Stimulated activated CD4-positive, alpha-beta T cell treated with anti-CD3 and anti-CD28 coated beads, TNF-alpha, amount 100 ng/mL, for 48 hours (primary cell): Measurements from ENCODE around the gene HMMR.

Experiments used
- DNase-seq, 3 donors: peaks; one replicate each; pipeline ENCODE4 v3.0.0-alpha.2; 2020; ENCODE audit warnings: low read depth in 3 of 3

HMMR gene

DNA sequence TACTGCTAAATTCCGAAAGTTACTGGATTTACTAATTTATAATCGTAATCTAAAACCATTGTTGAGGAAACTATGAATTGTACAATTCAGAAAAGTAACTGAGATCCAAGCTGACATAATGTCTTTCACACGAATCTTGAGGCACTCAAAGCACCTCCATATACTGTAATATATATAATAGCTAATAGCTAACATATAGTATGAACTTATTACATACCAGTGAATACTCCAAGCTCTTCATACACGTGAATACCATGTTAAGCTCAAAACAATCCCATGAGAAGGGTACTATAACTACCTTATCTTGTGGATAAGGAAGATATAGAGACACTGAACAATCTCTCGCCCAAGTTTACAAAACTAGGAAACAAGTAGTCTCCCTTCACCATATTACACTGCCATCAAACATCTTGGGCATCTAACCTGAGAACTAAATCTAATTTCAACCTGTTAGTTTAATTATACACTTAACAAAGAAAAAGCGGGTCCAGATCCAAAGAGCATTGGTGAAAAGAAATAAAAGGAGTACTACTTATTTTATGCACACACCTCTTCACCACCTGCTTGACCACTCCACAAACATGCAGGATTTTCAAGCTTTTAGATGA lies 1.6 kb upstream of the HMMR start:
- DNase-seq, result no peak

DNA sequence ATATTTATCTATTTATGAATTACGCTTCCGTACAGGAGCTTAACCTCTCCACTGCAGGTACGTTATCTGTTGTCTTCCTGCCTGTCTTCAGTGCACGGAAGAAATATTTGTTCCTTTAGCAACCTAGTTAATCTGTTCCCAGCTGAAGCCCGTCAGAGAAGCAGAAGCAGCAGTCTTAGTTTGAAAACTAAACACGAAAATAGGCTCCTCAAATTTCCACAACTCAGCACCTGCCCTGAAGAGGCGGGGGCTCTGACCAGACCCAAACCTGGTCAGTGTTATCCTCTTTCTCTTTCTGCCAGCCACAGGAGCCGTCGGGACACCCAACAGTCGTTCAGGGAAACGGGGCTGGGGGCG lies 992 bp upstream of the HMMR start:
- DNase-seq, result no peak

DNA sequence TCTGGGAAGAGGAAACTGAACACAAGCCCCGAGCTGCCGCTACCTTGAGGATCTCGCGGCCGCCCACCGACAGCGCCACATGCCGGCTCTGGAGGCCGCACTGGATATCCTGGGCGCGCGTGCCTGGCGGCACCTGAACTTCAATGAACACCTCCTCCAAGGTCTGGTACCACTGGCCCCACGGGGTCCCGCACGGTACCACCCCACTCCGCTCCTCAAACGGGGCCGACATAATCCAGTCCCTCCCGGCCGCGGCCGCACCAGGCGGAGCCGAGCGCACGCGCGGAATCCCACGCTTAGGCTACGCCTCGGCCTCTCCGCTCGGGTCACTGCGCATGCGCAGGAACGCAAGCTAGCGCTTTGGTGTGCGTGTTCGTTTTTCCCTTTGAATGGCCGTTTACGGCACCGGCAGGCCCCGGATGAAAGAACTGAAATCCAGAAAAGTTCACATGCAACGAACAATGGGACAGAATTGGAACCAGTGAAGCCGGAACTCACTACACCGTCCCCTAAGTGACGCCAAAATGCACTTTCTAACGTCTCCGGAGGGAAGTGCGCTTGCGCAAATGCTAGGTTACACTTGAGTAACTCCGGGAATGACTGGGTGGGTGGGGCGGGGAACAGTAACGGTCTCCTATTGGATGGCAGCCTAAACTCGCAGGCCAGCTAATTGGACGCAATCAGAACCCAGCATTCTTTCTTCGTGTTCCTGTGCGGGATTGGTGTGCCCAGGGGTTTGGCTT lies 442 bp upstream of the HMMR start, which contains the start of gene NUDCD2:
Gene NUDCD2, minus strand, starts transcription at position 284 of the 743 bp plus-strand sequence. Its CDS starts 52 bp downstream, at position 232.
- peak; percentile 85 to 91 (median 91) for DNase-seq

DNA sequence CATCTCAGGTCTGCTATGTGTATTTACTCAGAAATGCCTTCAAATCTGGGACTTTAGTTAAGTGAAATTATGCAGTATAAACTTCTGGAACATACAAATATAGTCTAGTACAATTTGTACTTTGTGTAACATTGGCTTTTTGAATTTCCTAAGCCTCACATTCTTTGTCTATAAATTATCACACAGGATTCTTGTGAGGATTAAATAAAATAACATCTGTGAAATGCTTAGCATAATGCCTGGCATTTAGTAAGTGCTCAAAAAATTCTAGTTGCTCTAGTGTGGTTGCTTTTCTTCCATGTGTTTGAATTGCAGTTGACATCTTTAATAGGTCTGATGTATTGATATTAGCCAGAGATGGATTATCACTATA lies 2.6 kb downstream of the HMMR start:
- no peak for DNase-seq

DNA sequence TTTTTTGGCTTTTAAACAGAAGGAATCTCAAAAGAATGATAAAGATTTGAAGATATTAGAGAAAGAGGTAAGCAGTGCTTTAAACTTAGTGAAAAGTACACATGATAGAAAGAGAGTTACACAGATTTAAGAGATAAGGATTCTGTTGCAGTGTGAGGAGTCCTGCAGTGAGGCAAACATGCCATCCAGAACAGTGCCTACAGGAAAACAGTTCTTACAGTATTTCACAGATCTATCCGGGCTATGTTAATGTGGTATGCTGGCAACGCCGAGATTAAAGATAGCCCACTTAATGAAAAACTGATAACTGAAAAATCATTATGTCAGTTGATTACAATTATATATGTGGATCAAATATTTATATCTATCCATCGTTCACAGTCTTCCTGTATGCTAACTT lies 7.2 kb downstream of the HMMR start:
- DNase-seq, result no peak

DNA sequence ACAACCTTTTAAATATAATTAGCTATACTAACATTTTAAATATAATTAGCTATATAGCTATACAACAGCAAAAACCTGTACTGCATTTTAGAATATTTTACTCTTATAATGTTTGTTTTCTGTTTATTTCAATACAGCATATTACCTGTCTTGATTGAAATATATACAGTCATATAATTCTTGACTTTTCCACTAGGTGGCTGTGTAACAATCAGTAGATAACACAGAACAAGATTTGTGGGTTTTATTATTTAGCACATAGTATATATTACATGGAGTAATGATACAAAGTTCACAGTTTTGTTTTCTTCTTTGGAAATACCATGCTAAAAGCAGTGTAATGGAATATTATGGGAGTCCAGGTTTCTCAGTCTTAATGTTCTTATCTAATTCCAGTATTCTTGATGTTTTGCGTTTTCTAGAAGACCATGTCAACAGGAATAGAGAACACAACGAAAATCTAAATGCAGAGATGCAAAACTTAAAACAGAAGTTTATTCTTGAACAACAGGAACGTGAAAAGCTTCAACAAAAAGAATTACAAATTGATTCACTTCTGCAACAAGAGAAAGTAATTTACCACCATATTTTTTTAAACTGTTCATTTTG lies 13.3 kb downstream of the HMMR start:
- DNase-seq, result no peak

DNA sequence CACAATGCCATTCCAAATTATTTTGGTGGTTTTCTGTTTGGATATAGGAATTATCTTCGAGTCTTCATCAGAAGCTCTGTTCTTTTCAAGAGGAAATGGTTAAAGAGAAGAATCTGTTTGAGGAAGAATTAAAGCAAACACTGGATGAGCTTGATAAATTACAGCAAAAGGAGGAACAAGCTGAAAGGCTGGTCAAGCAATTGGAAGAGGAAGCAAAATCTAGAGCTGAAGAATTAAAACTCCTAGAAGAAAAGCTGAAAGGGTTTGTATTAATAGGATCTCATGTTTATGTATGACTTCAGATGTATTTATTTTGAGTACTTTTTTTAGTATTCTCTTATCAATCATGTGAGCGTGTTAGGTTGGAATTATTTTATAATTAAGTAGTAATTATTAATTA lies 15.0 kb downstream of the HMMR start:
- no peak for DNase-seq

DNA sequence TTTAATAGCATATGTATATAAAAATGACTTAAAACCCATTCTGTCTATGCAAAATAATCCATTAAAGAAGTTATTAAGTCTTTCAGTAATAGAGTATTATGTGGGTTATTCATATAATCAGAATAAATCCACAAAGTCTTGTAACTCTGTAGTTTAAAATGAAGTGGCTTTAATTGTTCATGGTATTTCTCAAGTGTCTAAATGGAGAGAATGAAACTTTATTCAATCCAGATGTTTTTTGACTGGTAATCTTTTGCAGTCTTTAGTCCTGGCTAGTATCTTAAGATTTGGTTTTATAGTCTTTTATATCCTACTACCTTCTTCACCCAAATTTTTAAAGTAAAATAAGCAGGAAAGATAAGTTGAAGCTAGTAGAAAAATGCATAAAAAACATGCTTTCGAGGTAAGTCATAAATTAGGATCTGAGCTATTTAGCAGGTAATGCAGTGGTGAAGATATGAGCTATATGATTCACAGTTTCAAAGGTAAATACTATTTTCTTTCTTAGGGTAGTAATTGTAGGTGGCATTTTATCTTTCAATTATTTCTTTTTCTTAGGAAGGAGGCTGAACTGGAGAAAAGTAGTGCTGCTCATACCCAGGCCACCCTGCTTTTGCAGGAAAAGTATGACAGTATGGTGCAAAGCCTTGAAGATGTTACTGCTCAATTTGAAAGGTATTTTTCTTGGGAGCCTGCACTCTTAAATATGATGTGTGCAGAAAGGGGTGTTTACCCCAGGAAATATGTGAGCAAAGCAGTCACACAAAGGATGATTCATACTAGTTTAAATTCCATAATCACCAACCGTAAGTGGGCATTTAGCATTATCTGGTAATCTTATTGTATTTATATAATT lies 17.9 kb downstream of the HMMR start:
- no peak for DNase-seq

DNA sequence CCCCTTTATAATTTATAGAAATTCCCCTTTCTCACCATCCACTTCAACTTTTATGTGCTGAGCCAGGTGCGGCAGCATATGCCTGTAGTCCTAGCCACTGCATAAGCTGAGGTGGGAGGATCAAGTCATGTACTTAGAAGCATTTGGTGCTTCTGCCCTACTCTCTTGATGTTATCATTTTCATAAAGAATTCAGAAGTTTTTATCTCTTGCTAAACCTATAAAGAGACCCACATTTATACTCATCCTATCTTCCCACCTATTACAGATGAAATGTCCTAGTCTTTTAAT lies 18.5 kb downstream of the HMMR start:
- DNase-seq, result no peak

DNA sequence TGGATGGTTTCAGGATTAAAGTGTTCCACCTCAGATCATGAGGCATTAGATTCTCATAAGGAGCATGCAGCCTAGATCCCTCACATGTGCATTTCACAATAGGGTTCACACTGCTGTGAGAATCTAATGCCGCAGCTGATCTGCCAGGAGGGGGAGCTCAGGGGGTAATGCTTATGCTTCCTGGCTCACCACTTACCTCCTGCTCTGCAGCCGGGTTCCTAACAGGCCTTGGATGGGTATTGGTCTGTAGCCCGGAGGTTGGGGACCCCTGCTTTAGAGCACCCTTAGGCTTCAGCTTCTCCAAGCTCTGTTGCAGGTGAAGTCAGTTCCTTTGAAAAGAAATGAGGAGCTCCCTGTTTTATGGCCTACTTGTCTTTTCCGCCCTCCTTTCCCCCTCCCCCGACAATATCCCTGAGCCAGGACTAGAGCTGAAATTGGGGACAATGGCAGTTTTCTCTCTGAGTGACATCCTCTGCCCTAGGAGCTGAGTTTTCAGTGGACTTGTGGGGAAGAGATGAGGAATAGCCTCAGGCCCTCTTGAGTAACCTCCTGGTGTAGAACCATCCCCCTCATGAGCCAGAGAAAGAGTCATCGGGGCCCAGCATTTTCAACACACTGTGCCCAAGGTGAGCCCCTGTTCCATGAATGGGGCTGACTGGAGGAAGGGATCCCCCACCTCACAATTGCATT lies 28.8 kb downstream of the HMMR start:
- DNase-seq, result no peak

DNA sequence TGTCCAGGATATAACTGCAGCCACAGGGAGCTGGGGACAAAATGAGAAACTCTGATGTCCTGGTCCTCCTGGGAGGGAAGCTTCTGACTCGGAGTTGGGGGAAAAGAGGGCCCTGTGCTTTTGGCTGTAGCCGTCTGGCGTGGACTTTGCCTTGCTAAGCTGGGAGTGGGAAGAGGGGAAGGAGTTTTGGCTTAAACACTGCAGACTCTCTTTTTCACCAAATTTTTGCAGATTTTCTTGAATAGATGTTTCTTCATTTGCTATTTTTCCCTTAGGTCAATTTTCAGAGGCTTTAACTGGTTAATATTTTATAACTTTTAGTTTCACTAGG lies 29.3 kb downstream of the HMMR start:
- DNase-seq, result no peak

DNA sequence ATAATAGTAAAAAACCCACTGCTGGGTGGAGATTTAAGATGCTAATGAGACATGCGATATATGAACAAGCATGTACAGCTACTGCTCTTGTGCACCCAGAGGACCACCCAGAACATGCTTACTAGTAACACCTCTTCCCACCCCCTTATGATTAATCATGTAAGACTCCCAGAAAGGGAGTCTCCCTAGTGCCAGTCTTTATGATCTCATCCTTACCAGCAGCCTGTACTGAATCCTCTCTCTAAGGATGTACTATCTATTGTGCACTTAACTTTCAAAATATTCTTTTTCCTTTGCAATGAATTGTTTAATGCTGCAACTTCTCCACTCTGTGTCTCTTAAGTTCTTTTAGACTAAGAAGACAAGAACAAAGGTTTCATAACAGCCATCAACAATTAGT lies 35.9 kb downstream of the HMMR start:
- DNase-seq, result no peak

DNA sequence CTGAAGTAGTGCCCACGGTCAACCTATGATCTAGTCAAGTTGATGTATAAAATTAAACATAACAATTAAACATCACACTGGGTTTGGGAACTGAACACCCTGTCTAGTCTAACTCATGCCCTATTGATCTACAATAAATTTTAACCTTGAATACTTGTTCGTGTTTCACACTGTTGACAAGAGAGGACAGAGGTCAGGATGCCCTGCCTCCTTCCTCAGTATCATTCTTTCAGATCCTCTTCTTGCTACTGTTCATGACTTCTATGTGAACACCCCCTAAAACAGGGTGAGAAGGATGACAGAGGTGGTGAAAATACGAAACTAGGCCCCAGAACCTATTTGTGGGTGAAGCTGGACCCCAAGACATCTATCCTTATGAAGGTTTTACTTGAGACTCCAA lies 36.9 kb downstream of the HMMR start:
- no peak for DNase-seq

DNA sequence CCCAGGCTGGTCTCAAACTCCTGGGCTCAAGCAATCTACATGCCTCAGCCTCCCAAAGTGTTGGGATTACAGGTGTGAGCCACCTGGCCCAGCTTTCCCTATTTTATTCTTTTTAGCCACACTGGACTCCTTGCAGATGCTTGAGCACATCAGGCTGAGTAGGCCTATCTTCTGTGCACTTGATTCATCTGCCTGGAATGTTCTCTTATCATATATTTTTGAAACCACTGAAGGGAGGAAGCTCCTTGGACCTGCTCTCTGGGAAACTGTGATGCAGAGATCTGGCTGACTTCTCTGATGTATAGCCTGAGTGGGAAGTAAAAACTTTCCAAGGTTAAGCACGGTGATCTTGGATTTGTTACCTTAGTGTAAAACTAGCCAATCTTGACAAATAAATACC lies 38.5 kb downstream of the HMMR start:
- DNase-seq, result no peak

DNA sequence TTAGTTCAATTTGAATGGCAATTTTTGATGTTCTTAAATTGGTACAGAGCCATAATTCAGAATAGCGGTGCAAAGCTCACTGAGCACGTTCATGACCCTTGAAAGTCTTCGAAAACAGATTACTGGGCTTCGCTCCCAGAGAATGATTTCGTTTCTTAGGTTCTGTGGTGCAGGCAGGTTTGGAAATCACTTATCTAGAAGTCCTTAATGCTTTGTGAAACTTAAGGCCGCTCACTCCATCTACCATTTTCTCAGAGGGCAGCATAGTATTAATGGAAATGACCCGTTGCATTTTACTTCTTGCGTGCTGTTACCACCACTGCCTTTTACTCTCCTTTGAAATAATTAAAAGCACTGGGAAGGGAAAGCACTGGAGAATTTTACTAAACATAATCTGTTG lies 42.1 kb downstream of the HMMR start:
- no peak for DNase-seq

DNA sequence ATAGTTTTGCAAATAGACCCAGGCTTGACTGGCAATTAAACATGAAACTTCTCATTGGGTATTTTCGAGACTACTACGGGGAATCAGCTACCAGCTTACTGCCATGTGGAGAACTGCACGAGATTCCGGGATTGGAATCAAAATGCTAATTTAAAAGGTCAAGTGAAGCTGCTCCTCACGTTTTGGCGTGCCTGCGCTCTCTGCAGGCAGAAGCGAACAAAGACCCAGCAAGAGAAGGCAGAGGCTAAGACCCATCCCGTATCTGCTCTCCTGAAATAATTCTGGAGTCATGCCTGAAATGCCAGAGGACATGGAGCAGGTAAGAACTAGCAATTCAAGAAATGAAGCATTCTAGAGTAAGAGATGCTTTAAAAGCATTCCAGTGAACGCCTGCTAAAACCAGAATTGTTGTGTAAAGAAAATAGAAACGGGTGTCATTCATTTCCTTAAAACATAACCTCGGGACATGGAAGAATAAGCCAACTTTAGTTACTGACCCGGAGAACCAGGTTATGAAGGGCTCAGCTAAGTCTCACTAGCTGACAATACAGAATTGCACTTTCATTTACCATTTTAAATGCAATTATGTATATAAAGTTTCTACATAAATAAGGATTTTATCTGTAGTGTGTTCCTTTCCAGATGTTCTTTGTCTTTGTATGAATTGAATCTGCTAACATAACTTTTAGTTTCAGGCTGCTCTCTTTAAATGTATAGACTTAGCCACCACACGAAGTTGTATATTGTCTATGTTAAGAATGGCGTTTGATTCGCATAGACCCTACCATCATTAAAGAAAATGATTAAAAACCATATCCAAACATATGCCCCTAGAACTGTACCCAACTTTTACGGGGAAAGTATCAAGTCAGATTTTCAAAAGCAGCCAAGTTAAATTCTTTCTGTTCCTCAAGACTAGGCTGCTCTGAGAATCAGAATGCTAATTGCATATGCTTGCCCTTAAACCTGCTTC lies 43.0 kb downstream of the HMMR start:
- DNase-seq, result no peak

DNA sequence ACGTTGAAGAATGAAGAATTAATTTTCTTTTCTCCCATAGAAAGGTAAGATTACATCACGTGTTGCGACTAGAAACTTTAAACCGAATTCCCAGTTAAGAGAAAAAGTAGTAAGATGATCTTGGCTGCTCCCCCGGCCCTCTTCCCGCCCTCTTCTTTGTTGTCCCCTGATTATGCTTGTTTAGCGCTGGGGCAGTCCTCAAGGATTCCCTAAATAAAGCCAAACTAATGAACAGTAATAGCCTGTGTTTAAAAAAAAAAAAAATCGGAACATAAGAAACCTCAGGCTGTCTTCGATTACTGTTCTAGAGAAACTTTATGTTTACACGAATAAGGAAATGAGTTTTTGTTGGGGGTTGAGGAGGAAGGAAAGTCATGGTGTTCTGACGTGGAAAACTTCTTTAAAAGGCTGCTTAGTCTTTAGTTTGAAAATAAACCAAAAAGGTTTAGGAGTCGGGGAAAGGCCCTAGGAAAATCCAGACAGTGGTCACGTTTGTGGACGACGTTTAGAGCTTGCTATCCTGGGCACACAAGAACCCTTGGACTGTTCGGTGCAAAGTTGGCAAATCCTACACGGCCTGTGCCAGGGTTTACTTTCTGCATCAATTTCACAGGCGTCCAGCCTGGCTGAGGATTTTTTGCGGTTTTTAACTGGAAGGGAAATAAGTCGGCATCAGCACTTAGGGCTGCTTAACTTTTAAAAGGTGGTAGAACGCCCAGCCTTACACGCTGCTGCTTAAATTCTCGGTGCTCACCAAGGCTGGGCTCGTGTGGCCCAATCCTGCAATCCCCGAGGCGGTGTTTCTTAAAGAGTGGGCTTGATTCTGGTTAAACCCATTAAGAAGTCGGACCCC lies 43.9 kb downstream of the HMMR start:
- peak; percentile 16 to 32 (median 16) for DNase-seq

DNA sequence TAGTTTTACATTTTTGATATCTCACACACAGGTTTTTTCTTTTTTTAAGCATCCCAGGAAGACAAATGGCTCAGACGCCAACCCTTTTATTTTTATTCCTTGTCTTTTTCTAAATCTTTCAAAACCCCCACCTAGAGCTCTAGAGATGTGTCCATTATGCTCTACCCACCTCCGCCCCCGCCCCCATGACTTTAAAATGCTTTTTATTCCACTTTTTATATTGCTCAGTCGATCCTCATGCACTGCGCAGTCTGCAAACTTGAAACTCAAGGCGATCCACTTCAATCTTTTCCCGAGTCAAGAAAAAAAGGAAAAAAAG lies 44.6 kb downstream of the HMMR start:
- peak in 1 of 3 donors; percentile 35 for DNase-seq

DNA sequence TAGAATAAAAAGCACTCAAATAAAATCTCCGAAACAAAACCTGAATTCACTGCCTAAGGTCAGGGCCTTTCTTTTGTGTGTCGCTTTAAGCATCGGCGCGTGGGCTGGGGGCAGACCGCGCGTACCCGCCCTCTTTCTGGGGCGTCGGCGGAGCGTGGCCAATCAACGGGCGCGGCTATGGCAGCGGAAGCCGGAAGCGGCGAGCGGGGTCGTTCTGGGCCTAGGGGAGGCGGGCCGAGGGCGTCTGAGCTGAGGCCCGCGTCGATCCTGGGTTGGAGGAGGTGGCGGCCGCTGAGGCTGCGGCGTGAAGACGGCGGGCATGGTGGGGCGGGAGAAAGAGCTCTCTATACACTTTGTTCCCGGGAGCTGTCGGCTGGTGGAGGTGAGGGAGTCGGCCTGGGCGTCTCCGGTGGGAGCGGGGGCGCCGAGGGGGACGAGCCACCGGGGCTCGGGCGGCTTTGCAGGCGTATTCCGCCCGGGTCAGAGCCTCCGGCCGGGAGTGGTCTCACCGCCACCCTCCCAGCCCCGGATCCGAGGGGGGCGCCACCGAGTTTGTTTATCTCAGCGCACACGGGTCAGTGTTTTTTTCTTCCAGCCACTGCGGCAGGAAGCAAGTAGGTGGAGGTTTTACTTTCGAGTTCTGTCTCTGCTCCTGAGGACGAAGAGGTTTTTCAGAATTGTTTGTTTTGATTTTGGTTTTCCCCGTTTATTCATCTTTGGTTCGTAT lies 45.1 kb downstream of the HMMR start, which contains the start of gene MAT2B:
Gene MAT2B, plus strand, starts transcription at position 252 of the 727 bp plus-strand sequence. Its CDS starts 68 bp downstream, at position 320.
- DNase-seq, result peak; percentile 86 to 93 (median 92)
